Gastrocnemius medialis (tissue), 4 donors: ENCODE measurements around the gene ABCB9. TPM values are rescaled to one million over a fixed set of nuclear protein-coding genes. Genes with fewer than 3 reads are reported as not detected.
A peak's percentile ranks its signal among the peaks of the same experiment; 100 is the strongest.

ENCODE experiments used
- ATAC-seq, 2 donors: fragments of 150-250 bp; one replicate each; pipeline ENCODE4 v1.9.1; 2016
- DNase-seq, 2 donors: peaks; one replicate each; pipeline ENCODE4 v3.0.0-alpha.2; 2019
- H3K27ac ChIP-seq, 4 donors: fragments of 200-600 bp; sonication (generic); 1 replicate in 1 of 4; 2 replicates in 3 of 4; pipeline ENCODE4 v1.5.1; 2016 to 2018; ENCODE audit warnings: mild to moderate bottlenecking in 2 of 4, moderate library complexity in 1 of 4
- H3K27me3 ChIP-seq, 3 donors: fragments of 200-600 bp; sonication (generic) in 2 of 3; 1 replicate in 1 of 3; 2 replicates in 2 of 3; pipeline versions ENCODE4 v1.5.1 to v1.6.0; 2016 to 2019; ENCODE audit warnings: mild to moderate bottlenecking in 1 of 3, moderate library complexity in 1 of 3
- H3K36me3 ChIP-seq, 2 donors: fragments of 200-600 bp; sonication (generic) in 1 of 2; one replicate each; pipeline ENCODE4 v1.5.1; 2017 to 2018
- H3K4me1 ChIP-seq, 2 donors: fragments of 200-600 bp; sonication (generic) in 1 of 2; one replicate each; pipeline ENCODE4 v1.5.1; 2016 to 2017; ENCODE audit warnings: mild to moderate bottlenecking in 2 of 2
- H3K4me3 ChIP-seq, 4 donors: fragments of 200-600 bp; sonication (generic) in 3 of 4; 1 replicate in 1 of 4; 2 replicates in 3 of 4; pipeline ENCODE4 v1.5.1; 2016 to 2019; ENCODE audit warnings: mild to moderate bottlenecking in 2 of 4
- H3K9me3 ChIP-seq, 3 donors: fragments of 200-600 bp; sonication (generic) in 2 of 3; 1 replicate in 1 of 3; 2 replicates in 2 of 3; pipeline ENCODE4 v1.5.1; 2016 to 2019
- POLR2A ChIP-seq, 2 donors: fragments of 450-650 bp; IDR thresholded peaks; one replicate each; pipeline ENCODE4 v1.6.1; 2017; ENCODE audit warnings: antibody characterized with exemption in 2 of 2, mild to moderate bottlenecking in 2 of 2, moderate library complexity in 2 of 2
- in situ Hi-C, 4 donors: fragments of 200-750 bp; cut with MboI; loops; one replicate each; pipeline versions ENCODE4 v1.15.0 to v1.8.0; 2017; ENCODE audit warnings: low sequenced_read_pairs in 4 of 4
- intact Hi-C: fragments of 100-400 bp; cut with DNase I; formaldehyde crosslinking; loops from one replicate; pipeline ENCODE4 v1.15.1; 2023; ENCODE audit warnings: low total_unique reads
- total RNA-seq, 4 donors: library from RNA; depleted of rRNA; stranded (reverse); fragments of >200 nt; gene quantifications; one replicate each; pipeline versions ENCODE4 v1.1.0 to v1.2.3, GENCODE V29; 2016
- TF ChIP-seq, protein P1 (sequence below), 5 experiments: fragments of 450-650 bp in 3 of 5; fragments of 200-600 bp in 2 of 5; sonication (generic) in 2 of 5; IDR thresholded peaks in 4 of 5; conservative IDR thresholded peaks in 1 of 5; 1 replicate in 4 of 5; 2 replicates in 1 of 5; pipeline ENCODE4 v1.5.1; 2016 to 2019; ENCODE audit warnings: antibody characterized with exemption in 5 of 5, mild to moderate bottlenecking in 3 of 5, moderate library complexity in 3 of 5

Gene ABCB9
- total RNA-seq, 4 donors from 2014 or later: 0.53 to 1.5 (median 0.99) TPM

GRCh38 chr12:122886851-122887818 lies 79.1 kb downstream of the ABCB9 start:
- ATAC-seq (no peak), DNase-seq (no peak)
- Histone ChIP-seq H3K27me3 (no peaks in the 10 kb centered on the region), H3K4me1 (peaks cover 47 to 49% of the 10 kb centered on the region in 2 donors), H3K4me3 (no peak overlapping the region), H3K27ac (peak overlapping the region in 3 of 4 donors; percentile 60 to 75 (median 64)), H3K36me3 (no peaks in the 10 kb centered on the region), H3K9me3 (no peaks in the 10 kb centered on the region)
- intact Hi-C loops (no loop called here), in situ Hi-C loops (no loop called here)
- TF ChIP-seq, protein P1, sequence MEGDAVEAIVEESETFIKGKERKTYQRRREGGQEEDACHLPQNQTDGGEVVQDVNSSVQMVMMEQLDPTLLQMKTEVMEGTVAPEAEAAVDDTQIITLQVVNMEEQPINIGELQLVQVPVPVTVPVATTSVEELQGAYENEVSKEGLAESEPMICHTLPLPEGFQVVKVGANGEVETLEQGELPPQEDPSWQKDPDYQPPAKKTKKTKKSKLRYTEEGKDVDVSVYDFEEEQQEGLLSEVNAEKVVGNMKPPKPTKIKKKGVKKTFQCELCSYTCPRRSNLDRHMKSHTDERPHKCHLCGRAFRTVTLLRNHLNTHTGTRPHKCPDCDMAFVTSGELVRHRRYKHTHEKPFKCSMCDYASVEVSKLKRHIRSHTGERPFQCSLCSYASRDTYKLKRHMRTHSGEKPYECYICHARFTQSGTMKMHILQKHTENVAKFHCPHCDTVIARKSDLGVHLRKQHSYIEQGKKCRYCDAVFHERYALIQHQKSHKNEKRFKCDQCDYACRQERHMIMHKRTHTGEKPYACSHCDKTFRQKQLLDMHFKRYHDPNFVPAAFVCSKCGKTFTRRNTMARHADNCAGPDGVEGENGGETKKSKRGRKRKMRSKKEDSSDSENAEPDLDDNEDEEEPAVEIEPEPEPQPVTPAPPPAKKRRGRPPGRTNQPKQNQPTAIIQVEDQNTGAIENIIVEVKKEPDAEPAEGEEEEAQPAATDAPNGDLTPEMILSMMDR (IDR thresholded peaks at IDR 0.05 in 4 of 5, conservative IDR thresholded peaks at IDR 0.05 in 1 of 5): no peak
- TF ChIP-seq POLR2A (IDR thresholded peaks at IDR 0.05): no peak

- DNase-seq (no peak), ATAC-seq (no peak)
- intact Hi-C loops: no loop called here
- no peak overlapping the region for H3K27ac ChIP-seq
- in situ Hi-C loops: no loop called here
- no peaks in the 10 kb centered on the region for H3K36me3 ChIP-seq
- H3K27me3 ChIP-seq: no peaks in the 10 kb centered on the region
- H3K4me1 ChIP-seq: peaks cover 42 to 46% of the 10 kb centered on the region in 2 donors
- TF ChIP-seq, protein P1 (IDR thresholded peaks at IDR 0.05 in 4 of 5, conservative IDR thresholded peaks at IDR 0.05 in 1 of 5): no peak
- TF ChIP-seq POLR2A (IDR thresholded peaks at IDR 0.05): no peak
- no peak overlapping the region for H3K4me3 ChIP-seq
- H3K9me3 ChIP-seq: no peaks in the 10 kb centered on the region
Measured at GRCh38 chr12:122886161-122886560, 80.1 kb downstream of the ABCB9 start.

DNA sequence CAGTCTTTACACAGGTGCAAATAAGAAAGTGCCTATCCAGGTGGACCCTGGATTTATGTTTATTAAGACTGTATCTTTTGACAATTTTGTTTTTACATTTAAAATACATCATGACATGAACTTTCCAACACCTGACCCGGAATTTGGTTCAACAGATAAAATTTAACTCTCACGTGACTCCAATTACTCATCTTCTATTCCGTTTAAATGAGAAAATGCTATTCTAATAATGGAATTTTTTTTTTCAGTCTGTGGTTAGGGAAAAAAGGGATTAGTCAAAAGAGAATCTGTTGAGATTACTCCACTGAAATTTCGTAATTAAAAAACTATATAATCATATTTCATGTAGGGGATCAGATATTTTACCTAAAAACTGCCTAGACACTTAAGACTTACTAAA lies 81.4 kb downstream of the ABCB9 start:
- in situ Hi-C loops: no loop called here
- TF ChIP-seq, protein P1 (IDR thresholded peaks at IDR 0.05 in 4 of 5, conservative IDR thresholded peaks at IDR 0.05 in 1 of 5): no peak

DNA sequence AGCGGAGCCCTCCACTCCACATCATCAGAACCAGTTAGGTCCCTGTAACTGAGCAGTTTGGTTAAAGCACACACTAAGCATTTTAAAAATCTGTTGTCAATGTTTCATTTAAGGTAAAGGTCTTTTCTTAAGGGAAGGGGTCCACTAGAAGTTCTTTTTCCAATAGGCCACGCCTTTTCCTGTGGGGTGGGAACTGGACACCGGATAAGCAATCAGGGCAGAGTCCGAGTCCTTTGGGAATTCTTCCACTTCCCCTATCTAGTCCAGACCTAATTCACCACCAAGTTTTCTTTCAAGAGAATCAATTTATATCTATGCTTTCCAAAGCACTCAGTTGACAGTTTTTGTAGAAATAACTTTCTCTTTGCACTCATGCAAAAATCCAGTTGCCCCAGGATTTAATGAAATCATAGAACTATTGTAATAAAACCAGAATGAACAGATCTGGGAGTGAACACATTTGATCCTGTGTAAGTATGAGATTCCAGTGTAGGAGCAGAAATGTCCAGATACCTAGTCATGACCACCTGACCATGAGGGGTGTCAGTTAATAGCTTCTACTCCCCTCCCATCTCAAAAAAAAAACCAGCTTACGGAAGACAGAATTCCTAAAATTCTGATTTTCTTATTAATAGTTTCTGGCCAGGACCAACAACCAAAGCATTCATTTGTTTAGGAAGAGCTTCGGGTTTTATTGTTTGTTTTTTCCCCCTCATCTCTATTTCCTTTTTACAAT lies 82.0 kb downstream of the ABCB9 start:
- in situ Hi-C loops: no loop called here

More for the DNA sequence above, 81.4 kb downstream of the ABCB9 start:
- Histone ChIP-seq H3K4me1 (peaks cover 47 to 56% of the 10 kb centered on the region in 2 donors), H3K4me3 (no peak overlapping the region), H3K27me3 (no peaks in the 10 kb centered on the region), H3K27ac (no peak overlapping the region), H3K36me3 (no peaks in the 10 kb centered on the region), H3K9me3 (no peaks in the 10 kb centered on the region)
- no peak for DNase-seq
- intact Hi-C loops: no loop called here
- no peak for ATAC-seq

More for the DNA sequence above, 82.0 kb downstream of the ABCB9 start:
- Histone ChIP-seq H3K4me1 (peaks cover 49 to 60% of the 10 kb centered on the region in 2 donors), H3K36me3 (no peaks in the 10 kb centered on the region), H3K27me3 (no peaks in the 10 kb centered on the region), H3K27ac (peak overlapping the region in 3 of 4 donors; percentile 3 to 44 (median 9)), H3K9me3 (no peaks in the 10 kb centered on the region), H3K4me3 (no peak overlapping the region)
- ATAC-seq: no peak
- TF ChIP-seq, protein P1 (IDR thresholded peaks at IDR 0.05 in 4 of 5, conservative IDR thresholded peaks at IDR 0.05 in 1 of 5): no peak
- no peak for TF ChIP-seq POLR2A (IDR thresholded peaks at IDR 0.05)
- intact Hi-C loops: no loop called here
- no peak for DNase-seq
